ENCODE results near the gene GFOD2.

The GFOD2 gene

DNA sequence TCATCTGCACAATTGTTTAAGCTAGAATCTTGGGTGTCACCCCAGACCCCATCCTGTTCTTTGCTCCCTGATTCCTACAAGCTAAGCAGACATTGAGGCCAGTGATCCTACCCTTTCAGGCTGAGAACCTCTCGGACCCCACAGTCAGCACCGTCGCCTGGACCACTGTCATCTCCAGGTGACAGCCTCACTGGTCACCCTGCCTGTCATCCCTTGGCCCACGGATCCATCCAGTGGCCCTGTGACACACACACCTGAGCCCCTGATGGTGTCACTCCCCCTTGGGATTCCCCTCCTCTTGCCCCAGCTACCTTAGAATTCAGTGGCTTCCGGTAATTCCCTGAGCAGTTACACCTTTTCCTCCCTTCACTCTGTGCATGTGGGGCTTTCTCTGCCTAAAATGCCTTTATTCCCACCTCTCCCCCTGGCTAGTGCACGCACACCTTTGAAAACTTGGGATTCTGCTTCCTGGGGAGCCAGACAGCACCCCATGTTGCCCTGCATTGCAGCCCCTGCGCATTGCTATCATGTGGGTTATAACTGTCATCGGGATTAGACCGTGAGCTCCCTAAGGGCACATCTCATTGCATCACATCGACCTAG is 49.5 kb downstream of the GFOD2 start:
- no peak for DNase-seq

DNA sequence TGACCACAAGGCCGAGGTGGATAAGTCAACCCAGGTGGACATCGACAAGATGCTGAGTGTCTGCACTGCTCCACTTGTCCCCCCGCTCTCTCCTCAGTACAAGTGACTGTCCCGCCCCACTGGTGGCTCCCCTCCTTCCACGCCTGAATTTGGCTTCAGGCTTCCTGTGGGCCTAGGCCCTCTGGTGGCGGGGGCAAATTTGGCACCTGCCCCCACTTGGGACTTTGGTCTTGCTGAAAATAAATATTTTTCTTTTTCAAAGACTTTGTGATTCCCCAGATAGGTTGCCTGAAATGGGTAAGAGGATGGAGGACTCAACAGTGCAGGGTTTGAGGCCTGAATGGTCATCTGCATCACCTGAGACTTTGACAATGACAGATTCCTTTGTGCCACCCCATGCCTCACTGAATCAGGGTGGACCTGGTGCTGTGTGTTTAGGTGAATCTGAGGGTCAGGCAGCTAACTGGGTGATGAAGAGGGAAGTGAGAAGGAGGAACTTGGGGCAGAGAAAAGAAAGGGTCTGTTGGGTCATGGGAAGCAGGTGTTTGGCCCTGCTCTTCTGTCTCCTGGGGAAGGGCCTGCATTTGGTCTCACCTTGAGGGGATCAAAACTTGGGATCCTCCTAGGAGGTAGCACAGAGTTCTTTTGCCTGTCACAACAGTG is 50.5 kb downstream of the GFOD2 start:
- DNase-seq, result no peak

DNA sequence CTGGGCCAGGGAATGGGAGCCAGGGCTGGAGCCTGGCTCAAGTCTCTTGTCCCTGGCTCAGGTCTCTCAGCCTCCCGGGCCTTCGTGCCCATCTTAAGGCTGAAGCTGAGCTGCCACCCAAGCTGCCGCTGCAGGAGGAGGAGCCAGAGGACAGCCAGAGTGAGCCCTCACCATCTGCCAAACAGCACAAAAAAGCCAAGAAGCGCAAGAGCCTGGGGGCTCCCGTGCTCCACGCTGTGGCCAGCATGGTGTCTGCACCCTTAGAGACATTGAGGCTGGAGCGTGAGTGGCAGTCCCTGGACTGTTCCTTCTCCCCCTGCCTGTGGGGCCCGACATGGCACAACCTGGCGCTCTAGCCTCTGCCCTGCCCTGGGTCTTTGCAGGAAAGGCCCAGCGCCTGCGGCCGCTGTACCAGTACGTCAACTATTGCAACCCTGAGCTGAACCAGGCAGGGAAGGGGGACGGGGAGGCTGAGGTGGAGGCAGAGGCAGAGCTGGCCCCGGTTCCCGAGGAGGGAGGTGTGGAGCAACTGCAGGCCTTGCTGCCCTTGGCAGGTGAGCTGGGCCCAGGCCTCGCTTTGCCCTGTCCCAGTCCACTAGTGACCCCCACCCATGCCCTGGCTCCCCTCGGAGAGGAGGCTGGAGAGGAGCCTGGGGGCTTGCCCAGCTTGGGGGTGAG is 51.2 kb downstream of the GFOD2 start:
- DNase-seq, result peak; percentile 95

DNA sequence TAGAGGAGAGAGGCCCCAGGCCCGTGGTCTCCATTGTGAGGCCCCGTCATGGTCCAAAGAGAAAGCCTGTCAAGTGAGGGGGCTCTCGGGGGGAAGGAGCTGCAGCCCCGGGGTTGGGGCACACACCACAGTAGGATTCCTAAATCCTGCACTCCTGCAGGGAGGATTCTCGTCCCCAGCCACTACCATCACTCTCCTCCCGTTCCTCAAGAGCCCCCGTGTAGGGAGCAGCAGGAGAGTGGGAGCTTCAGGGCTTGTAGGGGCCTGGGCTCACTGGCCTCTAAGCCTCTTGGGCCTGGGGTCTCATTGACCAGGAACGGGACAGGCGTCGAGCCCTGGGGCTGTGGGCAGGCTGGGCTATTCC is 51.7 kb downstream of the GFOD2 start:
- DNase-seq, result no peak

DNA sequence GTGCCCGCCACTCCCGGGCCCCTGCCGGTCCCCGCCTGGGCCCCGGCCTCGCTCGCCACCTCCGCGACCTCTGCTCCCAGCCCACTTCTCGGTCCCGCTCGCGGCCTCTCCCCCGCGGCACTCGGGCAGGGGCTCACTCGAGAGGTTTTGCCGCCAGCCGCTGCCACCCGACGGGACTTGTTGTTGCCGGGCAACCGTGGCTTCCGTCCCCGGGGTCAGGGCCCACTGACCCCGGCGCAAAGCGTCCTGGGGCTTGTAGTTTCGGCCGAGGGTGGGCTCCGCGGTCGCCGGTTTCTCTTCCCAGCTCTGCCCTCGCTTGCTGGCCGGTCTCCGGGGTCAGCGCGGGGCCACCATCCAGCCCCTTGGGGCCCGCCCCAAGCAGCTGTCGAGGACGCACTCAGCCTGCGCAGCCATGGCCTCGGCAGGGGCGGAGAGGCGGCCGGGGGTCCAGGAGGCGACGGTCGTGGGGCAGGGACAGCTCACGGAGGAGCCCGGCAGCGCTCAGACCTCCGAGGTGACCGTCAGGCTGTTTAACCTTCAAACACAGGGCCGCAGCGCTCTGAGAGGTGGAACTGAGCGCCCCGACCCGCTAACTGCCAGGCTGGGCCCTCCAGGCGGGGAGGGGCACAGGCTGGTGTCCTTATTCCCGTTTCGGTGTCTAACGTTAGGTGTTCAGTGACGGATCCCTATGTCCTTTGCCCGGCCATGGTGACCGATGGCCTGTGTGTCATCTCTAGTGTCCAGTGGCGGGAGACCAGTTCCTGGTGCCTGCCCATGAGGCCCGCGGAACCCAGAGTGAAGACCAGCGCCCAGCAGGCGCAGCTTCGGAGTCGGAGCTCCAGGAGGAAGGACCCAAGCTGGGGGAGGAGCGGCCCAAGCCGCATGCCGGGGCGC is 52.3 kb downstream of the GFOD2 start, which contains the start of the genes C16orf86 and ENKD1:
Gene C16orf86 (plus strand): TSS at position 256 of the 894 bp plus-strand sequence. CDS start 157 bp downstream, at position 413.
Gene ENKD1 (minus strand): TSS at position 192 of the 894 bp plus-strand sequence. CDS start 308 bp downstream, outside the sequence.
- peak; percentile 82 for DNase-seq

DNA sequence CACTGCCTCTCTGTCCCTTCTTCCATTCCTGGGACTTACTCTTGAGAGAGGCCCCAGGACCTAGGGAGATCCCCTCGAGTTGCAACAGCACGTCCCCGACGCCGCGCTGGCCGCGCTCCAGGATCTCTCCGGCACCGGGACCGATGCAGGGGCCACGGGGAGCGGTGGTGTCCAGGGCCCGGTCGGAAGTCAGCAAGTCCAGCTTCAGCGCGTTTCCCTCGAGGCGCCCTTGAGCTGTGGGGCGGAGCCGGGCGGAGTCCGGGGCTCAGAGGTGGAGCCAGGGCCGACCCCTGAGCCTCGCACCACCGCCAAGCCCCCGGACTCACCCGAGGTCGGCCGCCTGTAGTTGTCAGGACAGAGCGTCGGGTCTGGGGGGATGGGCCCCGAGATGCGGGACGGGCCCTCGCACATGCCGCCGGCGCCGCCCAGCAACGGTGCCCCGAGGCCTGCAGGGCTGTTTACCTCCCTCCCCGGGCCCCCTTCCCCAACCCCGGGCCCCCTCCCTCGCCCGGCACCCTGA is 53.0 kb downstream of the GFOD2 start:
- no peak for DNase-seq

DNA sequence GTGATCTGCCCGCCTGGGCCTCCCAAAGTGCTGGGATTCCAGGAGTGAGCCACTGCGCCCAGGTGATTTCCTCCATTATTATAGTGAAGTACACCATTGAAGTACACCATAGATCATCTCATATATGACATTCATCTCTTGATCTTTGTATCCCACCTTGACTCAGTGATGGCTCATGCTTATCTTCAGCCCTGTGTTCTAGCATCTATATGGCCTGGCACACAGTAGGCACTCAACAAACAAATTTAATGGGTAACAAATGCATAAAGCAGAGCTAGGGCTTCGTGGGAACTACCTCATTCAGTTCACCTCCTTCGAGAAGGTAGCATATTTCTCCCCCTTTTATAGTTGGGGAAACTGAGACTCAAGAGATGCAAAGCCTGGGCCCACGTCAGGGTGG is 53.5 kb downstream of the GFOD2 start:
- no peak for DNase-seq

DNA sequence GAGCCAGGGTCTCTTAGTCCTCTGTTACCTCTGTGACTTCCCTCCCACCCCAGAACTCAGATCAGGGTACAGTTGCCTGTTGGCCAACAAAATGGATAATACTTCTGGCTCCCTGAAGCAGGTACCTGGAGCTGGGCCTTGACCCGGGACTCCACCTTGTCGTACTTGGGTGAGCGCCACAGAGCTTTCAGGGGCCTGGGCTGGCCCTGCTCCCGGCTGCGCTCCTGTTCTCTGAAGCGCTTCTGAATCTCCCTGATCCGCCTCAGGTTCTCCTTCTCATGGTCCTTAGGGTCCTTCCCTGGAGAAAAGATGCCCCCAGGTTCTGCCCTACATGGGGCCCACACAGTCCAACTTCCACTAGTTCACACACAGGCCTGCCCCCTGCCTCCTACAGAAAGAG is 54.2 kb downstream of the GFOD2 start:
- DNase-seq, result no peak

DNA sequence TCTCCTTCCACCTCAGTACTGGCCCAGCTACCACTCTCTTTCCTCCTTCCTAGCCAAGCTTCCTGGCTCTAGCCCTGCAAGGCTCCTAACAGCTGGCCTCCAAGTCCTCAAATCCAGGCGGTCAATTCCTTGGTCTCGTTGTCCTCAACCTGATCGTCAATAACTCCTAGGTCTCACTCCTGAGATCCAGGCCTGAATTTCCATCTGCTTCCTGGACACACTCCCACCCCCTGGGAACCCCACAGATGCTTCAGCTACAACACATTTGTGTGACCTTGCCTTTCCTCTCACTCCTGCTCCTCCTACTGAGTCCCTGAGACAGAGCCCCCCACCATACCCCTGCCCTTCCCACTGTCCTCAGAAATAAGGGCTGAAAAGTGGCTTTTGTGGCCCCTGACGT is 54.9 kb downstream of the GFOD2 start:
- DNase-seq, result no peak

DNA sequence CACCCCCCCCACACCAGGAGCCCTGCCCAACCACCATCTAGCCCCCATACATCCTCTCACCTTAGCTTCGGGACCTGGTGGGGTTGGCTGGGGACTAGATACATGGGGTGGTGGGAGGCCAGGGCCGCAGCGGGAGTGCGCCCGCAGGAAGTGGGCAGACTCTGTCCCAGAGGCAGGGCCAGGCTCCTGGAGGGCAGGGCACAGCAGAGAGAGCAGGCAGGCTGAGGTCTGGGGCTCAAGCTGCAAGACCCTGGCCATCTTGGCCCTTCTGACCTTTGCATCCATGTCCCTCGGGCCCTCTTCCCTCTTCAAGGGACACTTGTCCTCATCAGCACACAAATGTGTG is 55.3 kb downstream of the GFOD2 start:
- no peak for DNase-seq

DNA sequence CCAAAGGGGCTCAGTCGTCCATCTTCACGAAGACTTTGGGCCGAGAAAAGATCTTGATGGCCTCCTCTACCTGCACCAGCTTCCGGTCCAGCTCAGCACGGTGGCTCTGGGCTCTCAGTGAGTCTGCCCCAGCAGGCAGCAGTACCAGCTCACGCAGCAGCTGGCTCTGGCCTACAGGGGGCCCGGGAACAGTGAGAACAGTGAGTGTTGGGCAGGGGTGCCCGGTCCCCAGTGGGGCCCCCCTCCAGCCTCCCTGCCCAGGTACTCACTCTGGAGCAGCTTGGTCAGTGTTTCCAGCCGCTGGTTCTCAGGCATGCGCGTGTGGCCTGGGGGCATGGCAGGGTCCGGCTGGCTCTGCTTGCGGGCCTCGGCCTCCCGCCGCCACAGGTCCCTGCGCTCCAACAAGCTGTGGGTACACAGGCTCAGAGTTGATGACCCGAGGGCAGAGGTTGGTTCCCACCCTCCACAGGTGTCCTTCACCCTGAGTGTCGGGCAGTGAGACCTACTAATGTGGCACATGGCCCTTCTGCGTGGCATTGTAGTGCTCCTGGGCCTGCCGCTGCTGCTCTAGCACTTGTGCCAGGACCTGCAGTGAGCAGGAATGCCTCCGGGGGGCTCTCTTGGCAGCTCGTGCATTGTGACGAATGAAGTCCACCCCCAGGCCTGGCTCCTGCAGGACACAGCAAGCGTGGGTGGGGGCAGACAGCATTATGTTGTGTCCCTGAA is 55.8 kb downstream of the GFOD2 start:
- peak; percentile 18 for DNase-seq

DNA sequence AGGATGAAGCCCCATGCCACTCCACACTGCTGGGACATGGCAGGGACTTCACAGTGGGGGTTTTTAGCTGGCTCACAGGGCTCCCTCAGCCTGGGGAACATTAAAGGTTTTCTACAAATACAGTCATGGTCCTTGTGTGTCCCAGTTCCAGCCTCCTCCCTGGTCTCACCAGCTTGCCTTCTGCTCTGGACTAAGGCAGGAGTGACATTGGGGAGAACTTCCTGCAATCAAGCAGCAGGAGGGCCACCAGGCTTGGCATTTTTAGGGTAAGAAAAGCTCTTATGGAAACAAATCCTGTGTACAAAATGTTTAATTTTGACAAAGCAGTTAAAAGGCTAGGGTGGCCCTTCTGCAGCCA is 56.5 kb downstream of the GFOD2 start:
- no peak for DNase-seq

DNA sequence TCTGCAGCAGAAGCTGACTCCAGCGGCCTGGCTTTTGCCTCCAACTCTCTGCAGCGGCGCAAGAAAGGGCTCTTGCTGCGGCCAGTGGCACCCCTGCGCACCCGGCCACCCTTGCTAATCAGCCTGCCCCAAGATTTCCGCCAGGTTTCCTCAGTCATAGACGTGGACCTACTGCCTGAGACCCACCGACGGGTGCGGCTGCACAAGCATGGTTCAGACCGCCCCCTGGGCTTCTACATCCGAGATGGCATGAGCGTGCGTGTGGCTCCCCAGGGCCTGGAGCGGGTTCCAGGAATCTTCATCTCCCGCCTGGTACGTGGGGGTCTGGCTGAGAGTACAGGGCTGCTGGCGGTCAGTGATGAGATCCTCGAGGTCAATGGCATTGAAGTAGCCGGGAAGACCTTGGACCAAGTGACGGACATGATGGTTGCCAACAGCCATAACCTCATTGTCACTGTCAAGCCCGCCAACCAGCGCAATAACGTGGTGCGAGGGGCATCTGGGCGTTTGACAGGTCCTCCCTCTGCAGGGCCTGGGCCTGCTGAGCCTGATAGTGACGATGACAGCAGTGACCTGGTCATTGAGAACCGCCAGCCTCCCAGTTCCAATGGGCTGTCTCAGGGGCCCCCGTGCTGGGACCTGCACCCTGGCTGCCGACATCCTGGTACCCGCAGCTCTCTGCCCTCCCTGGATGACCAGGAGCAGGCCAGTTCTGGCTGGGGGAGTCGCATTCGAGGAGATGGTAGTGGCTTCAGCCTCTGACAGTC is 57.0 kb downstream of the GFOD2 start:
- no peak for DNase-seq

DNA sequence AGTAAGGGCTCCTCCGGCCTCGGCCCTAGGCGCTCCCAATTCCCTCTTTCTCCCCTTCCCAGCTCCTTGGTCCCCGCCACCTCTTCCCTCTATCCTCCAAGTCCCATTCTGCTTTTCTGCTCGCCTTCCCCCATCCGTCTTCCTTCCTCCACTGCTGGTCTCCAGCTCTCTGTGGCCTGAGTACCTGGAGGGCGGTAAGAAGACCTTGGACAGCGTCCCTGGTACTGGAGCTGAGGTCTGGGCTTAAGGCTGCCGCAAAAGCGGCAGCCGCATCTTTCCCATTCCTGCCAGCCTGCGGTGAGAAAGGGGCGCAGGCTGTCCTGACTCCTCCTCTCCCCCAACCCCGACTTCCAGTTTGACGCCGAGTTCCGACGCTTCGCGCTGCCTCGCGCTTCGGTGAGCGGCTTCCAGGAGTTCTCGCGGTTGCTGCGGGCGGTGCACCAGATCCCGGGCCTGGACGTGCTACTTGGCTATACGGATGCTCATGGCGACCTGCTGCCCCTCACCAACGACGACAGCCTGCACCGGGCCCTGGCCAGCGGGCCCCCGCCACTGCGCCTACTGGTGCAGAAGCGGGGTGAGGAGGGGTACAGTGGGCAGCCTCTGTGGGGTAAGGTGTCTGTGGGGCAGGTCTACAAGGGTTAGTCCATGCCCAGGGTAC is 57.9 kb downstream of the GFOD2 start:
- peak; percentile 21 for DNase-seq

DNA sequence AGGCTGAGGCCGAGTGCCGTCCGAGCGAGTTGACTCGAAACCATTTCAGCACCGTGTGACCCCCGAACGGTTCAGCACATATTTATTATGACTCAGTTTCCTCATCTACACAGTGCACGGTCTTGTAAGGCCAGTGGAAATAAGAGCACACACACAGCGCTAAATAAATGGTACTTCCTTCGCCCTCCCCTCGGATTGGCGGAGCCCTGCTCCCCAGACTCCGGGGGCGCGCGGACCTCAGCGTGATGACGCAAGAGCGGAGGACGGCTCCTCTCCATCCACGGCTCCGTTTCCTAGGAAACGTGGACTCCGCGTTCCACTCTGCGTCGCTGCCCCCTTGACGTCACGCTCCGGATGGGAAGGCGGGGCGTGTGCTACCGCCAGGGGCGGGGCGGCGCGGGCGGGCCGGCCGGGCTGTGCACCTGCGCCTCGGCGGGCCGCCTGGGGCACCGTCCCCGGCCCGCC is 58.5 kb downstream of the GFOD2 start, which contains the start of gene PARD6A:
Gene PARD6A (plus strand): TSS at position 397 of the 465 bp plus-strand sequence. CDS start 79 bp downstream, outside the sequence.
- DNase-seq, result peak; percentile 97

DNA sequence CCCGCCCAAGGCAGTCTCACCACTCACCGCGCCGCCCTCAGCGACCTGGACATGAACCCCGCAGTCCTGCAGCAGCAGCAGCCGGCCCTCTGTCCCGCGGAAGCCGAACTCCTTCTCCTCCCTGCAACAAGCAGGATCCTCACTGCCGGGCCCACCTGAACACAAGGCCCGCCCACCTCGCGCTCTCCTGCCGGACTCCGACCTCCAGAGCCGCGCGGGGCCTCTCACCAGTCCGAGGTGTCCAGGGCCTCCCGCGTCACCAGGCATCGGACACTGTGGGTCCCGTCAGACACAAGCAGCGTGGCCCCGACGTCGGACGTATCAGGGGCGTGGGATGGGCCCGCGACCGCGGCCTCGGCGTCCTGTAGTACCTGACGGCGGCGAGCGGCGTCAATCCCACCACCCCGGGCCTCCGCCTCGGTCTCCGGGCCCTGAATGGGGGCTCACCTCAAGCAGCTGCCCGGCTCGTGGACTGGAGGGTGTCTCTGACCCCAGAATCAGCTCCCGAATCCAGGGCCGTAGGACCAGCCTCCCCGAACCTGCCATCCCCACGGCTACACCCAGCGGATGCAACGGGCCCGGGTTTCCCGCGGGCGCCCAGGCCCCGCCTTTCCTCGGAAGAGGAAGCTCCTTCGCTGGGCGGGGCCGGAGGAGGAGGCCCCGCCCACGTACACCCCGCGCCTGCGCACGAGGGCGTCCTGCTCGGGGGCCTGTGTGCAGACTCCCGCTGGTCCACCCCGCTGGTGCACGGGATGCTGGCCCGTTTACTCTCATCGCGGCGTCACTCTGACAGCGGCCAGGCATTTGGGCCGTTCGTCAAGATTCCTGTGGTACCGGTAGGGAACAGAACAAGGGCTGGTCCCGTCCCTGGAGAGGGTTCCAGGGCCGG is 59.2 kb downstream of the GFOD2 start, which contains the start of gene ACD:
Gene ACD (minus strand): TSS at position 586 of the 889 bp plus-strand sequence. CDS start 40 bp downstream, at position 546.
- peak; percentile 91 for DNase-seq

DNA sequence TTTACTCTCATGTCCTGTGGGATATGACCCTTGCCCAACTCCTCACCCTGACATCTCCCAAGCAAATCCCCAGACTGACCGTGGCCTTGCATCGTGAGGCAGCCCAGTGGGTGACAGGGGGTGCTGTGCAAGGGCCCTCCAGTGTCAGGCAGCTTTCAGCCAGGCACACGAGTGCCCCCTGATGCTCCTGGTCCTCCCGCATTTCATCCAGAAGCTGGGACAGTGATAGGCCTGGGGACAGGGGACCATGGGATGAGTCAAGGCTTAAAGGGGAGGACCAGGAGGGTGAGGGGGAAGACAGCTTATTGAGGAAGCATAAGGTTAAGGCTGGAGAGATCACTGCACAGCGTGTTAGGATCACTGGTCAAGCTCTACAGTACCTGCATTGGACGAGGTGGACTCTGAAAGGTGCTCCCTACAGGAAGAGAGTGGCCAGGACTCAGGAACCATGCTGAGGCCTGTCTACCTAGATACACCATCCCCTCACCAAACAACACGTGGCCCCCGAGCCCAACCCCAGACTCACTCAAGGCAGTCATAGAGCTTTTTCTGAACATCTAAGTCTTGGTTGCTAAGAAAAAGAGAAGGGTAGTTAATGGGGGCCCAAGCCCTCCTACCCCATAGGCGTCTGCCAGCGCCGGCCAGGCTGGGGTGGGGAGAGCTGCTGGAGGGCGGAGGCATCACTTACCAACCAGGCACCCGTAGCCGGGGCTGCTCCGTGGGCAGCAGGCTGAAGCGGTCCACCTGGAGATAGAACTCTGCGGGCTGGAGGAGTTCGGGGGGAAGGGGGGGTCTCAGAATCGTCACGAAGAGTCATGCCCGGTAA is 60.1 kb downstream of the GFOD2 start:
- no peak for DNase-seq
